GM12892 (cell line): Measurements from ENCODE around the gene DOK3.

ENCODE experiments used
- POLR2A ChIP-seq: IDR thresholded peaks from 2 replicates; pipeline ENCODE4 v1.6.1; 2011; ENCODE audit warnings: low read depth, low read length, control low read depth
- POLR2AphosphoS5 ChIP-seq: IDR thresholded peaks from 2 replicates; pipeline ENCODE4 v1.6.1; 2011; ENCODE audit warnings: low read depth, low read length, control low read depth
- TAF1 ChIP-seq: IDR thresholded peaks from 2 replicates; pipeline ENCODE4 v1.6.1; 2011; ENCODE audit warnings: low read depth, mild to moderate bottlenecking, control low read depth, low read length, borderline replicate concordance

DNA sequence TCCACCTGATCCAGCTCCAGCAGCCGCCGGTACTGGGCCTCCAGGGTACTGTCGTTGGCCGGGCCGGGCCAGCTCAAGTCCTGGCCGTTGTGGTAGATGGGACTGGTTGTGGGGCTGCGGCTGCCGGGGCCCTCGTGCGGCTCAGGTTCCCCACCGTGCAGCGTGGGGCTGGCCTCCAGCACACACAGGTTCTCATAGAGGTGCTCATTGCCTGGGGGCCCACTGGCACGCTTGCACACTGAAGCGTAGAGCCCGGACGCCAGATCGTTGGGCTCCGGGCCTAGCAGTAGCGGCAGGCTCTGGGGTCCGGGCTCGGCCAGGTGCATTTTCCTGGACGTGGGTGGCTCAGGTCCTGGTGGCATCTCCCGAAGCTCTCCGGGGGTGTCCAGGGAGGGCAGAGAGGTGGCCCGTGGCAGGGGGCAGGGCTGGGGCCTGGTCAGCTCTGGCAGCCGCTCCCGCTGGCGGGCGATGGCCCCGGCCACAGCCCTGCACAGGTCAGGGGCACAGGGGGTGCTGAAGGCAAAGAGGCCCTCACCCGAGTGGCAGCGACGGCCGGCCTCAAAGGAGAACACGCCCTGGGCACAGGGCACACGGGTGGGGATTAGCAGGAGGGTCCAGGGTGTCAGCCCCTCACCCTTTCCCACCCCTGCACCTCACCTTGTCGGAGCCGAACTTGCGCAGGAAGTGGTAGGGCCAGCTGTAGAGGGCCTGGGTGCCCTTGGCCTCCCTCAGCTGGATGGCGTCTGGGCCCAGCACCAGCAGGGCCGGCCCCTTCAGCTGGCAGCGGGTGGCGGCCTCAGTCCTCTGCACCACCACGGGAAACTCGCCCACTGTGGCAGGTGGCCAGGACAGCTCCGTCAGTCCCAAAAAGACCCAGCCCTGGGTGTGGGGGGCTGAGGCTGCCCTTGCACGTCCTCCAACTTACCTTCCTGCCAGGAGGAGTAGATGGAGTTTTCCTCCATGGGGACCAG, 5.3 kb downstream of the DOK3 start:
- TF ChIP-seq POLR2A (no peak), POLR2AphosphoS5 (no peak), TAF1 (no peak)
